HG03378 (cell line): ENCODE results near the gene ASB18.

Experiments used
- ATAC-seq: cut with Tn5 transposase; IDR thresholded peaks from one replicate; pipeline ENCODE4 v1.9.1; 2021; ENCODE audit warnings: mild to moderate bottlenecking, moderate library complexity; ENCODE audit not compliant: unreplicated experiment

The ASB18 gene

DNA sequence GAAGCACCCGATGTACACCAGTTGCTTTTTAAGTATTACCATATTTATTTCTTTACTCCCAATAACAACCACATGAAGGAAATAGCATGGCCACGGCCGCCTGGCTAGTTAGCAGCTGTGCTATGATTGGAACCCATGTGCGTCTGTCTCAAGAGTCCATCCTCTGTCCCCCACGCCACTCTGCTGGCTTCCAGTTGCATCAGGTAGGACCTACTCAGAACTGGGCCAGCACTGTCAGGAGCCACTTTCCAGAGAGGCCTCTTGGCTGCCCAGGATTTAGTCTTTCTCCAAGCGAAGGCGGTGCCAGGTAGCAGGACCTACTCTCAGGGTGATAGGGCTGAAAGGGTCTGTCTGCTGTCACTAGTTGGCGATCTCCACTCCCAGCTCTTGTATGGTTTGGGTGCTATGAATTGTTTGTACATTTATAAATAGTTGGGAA, 22.1 kb downstream of the ASB18 start:
- no peak for ATAC-seq

DNA sequence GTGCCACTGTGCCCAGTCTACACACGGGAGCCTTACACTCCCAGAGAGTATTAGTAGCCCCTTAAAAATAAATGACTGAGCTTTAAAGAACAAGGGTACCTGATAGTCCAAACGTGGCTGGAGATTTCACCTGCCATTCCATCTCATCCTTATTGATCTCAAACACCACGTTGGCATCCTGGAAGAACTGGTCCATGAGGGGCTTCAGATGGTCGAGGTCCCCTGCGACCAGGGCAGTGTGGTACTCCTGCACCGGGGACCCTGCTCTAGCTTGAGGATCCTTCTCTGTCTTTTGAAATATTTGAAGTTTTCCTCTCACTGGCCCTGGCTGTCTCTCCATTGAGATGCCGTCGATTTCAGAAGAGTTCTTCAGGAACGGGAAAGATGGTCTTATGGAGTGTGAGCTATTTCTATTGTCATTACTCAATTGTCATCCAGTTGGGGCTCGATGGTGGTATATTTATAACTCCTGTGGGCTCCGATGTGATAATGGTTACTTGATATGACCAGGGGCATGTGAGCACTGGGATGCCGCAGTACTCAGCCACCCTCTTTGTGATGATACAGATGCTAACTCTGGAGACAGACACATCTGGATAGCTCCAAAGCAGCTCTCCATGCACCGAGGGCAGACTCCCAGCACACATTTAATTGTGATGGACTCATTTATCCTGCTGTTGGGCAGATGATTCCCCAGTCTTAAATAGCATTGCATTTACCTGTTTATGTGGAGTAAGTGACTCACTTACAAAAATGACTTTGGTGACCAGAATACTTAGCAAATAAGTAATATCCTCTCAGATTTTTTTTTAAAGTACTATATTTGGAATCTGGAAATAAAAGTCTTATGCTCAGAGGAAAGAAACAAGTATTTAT, 22.8 kb downstream of the ASB18 start:
- ATAC-seq = no peak

GRCh38 chr2:236240228-236240990, 23.8 kb downstream of the ASB18 start:
- ATAC-seq = no peak

GRCh38 chr2:236239276-236240065, 24.7 kb downstream of the ASB18 start:
- no peak for ATAC-seq

DNA sequence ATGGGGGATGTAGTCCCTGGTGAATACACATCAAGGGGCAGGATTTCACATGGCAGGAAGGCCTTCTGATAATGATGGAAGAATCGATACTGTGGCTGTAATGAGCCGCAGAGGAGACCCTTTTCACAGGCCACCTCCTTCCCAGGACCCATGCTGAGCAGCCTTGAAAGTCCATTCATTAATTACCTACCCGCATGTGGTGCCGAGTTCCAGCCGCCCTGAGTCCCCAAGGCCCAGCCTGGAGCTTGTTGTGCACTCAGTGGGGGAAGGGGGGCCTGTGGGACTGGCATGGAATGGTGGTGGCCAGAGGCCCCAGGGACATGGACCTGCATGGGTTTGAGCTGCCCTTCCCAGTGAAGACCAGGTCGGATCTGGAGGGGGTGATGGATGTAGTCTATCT, 25.5 kb downstream of the ASB18 start:
- ATAC-seq = no peak

DNA sequence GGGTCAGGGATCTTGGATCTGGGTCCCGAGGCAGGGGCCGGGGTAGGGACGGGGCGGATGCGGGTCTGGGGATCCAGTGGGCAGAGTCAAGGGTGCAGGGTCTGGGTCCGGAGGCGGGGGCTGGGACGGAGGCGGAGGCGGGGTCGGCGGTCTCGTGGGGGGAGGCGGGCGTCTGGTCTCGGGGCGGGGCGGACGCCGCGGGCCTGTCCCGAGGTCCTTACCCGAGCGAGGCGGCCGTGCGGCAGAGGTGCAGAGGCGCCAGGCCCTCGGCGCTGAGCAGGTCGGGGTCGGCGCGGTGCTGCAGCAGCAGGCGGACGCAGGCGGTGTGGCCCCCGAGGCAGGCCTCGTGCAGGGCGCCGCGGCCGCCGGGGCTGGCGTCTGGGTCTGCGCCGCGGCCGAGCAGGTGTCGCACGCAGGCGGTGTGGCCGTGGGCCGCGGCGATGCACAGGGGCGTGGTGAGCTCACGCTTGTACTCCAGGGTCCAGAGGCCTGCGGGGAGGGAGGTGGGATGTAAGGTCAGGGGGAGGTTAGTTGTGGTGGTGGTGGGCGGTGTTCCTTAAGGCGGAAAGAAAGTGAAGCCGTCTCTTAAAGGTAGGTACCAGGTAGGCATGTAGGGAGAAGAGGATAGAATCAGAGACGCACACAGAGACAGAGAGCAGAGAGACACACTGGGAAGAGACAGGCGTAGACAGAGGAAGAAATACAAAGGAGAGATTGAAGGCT, 26.6 kb downstream of the ASB18 start:
- ATAC-seq = no peak

DNA sequence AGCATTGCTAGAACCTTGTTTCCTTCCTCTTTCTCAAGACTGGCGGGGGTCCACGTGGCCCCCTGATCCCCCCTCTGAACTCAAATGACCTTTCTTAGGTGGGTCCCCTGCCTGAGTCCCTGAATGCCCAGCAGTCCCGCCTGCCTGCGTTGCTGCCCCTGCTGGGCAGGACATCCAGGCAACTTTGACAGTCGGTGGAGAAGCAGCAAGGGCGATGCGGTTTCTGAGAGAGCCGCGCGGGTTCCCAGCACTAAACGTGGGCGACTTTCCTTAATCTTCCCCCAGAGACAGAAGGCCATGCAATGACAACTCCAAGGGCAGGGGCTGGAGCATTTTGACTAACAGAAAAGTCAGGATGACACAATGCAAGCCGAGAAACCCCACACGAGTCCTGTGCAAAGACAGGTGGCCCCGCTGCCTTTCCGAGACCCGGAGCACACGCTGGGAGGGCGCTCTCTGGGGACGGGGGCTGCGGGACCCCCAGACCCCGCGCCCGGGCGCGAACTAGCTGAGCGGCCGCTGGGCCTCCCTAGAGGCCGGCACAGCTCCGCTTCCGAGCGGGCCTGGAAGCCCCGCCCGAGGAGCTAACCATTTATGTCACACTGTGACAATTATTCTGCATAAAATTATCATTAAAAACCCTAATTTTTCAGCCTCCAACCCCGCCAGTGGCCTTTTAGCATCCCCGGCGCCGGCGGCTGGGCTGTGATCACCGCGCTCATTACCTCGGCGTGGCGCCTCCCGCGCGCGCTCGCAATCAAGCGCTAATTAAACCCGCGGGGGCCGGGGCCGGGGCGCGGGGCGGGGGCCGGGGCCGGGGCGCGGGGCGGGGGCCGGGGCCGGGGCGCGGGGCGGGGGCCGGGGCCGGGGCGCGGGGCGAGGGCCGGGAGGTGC, 27.4 kb downstream of the ASB18 start:
- no peak for ATAC-seq

- no peak for ATAC-seq
These were observed 35.0 kb downstream of the ASB18 start for GRCh38 chr2:236229186-236229585.

- no peak for ATAC-seq
These were observed 40.5 kb downstream of the ASB18 start for GRCh38 chr2:236223675-236224074.

GRCh38 chr2:236221798-236222197, 42.4 kb downstream of the ASB18 start:
- no peak for ATAC-seq

DNA sequence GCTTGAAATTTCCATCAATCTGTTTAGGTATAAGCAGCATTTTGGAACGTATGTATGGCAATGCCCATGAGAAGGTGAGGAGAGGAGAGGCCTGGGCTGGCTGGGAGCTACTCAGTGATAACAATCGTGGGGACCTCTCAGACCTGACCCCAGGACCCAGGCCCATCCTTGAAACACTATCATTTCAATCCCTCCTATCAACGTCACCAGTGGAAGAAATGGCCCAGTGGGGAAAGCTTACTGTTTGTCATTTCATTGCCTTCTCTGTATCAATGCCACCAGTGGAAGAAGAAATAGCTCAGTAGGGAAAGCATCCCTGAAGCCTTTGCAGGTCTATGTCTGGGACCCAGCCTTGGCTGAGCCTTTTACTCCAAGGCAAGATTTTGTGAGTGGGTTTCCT, 44.8 kb downstream of the ASB18 start:
- ATAC-seq = no peak

DNA sequence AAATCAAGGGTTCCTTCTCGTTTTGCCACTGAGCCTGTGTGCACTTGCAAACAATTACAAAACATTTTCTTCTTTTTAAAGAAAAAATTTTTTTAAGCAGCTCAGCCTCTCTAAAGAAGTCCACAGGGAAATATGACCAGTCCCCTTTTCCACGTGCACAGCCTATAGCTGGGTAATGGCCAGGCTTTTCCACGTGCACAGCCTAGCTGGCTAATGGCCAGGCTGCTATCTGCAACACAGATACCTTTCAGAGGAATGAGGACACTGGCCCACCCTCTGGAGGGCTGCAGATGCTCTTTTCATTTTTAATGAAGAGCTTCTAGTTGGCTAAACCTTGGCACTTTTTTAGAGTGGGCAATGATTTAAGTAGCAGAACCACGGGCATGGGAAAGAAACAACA, 46.3 kb downstream of the ASB18 start:
- no peak for ATAC-seq

DNA sequence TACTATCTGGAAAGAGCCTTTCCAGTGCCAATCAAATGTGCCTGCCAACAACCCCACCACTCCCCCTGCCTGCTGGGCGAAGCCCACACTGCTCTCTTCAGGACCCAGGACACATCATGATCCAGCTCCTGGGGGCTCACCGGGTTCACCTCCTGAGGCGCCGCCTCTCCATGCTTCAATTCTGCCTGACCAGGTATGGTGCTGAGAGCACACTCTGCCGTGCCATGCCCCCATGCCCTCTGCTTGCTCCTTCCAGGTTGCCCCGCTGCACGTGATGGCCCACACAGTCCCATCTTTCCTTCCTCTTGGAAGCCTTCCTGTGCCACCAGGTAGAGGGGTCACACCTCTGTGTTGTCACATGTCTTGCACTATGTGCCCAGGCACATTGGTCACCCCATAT, 47.5 kb downstream of the ASB18 start:
- no peak for ATAC-seq

DNA sequence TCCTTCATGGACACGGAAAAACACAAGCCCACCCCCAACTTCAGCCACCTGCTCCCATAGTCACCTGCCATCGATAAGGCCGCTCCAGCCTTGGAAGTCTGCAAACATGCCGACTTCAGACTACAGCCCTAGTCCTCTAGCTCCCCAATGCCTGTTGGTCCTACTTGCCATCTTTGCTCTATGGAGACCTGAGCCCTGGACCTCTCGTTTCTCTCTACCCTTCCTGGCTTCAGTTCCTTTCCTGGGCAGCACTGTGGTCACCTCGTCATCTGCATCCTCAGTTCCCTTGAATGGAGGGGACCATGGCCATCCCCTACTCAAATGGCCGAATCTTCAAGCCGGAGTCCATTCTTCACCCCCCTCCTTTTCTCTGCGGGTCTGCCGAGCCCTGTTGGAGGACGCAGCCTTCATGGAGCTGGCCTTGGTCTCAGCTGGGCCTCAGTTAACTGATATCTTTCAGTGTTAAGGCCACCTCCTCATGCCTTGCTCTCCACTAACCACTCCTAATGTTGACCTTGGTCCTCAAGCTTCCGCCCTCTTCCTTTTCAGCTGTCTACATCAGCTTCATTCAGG, 48.4 kb downstream of the ASB18 start:
- no peak for ATAC-seq

GRCh38 chr2:236215196-236215595, 49.0 kb downstream of the ASB18 start:
- no peak for ATAC-seq

DNA sequence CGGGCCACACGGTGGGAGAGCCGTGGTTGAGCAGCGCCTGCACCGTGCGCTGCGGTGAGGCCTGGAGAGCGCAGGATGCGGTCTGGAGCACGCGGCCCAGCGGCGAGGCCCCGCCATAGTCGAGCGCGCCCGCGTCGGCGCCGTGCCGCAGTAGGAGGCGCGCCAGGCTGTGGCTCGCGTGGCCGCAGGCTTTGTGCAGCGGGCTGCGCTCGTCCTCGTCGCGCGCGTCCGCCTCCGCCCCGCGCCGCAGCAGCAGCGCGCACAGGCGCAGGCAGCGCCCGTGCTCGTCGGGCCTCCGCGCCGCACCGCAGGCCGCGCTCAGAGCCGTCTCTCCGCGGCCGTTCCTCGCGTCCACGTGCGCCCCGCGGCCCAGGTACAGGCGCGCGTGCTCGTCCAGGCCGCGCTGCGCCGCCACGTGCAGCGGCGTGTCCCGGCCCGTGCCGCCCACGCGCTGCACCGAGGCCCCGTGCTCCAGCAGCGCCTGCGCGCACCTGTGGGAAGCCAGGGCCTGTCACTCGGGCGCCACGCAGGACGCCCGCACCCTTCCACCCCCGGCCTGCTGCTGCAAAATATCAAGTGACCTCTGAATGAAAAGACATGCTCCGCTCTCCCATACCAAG, 49.7 kb downstream of the ASB18 start:
- ATAC-seq = no peak

DNA sequence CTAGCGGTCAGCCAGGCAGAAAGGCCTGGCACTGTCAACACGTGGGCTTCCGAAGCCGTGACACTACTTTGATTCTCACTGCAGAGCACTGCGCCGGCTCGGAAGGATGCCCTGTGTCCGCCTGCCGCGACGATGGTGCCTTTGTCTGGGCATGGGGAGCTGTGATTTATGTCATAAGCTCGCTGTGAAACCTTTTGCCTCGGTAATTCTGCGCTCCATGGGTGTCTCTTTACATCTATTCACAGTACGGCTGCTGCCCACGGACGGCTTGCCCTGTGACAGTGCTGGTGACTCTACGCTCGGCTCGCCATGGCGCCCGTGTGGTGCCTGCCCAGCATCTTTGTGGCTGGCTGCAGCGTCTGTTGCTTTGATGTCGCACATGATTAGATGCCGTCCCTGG, 52.9 kb downstream of the ASB18 start:
- ATAC-seq = no peak

GRCh38 chr2:236210536-236210935, 53.7 kb downstream of the ASB18 start:
- ATAC-seq = no peak

- no peak for ATAC-seq
These were observed 54.2 kb downstream of the ASB18 start for GRCh38 chr2:236209996-236210395.
